ENCODE data around the gene PANX2. TPM values are rescaled to one million over a fixed set of nuclear protein-coding genes. Genes with fewer than 3 reads are reported as not detected.
A peak's percentile ranks its signal among the peaks of the same experiment; 100 is the strongest.

Gene PANX2
- total RNA-seq, 4 donors from 2014 or later: 1.3 to 1.8 (median 1.6) TPM

GRCh38 chr22:50217543-50218152 lies 47.1 kb downstream of the PANX2 start:
- DNase-seq (ENCODE audit: low spot score) (no peak), ATAC-seq (ENCODE audit: low FRiP score) (no peak)
- TF ChIP-seq CTCF (IDR thresholded peaks at IDR 0.05): no peak

DNA sequence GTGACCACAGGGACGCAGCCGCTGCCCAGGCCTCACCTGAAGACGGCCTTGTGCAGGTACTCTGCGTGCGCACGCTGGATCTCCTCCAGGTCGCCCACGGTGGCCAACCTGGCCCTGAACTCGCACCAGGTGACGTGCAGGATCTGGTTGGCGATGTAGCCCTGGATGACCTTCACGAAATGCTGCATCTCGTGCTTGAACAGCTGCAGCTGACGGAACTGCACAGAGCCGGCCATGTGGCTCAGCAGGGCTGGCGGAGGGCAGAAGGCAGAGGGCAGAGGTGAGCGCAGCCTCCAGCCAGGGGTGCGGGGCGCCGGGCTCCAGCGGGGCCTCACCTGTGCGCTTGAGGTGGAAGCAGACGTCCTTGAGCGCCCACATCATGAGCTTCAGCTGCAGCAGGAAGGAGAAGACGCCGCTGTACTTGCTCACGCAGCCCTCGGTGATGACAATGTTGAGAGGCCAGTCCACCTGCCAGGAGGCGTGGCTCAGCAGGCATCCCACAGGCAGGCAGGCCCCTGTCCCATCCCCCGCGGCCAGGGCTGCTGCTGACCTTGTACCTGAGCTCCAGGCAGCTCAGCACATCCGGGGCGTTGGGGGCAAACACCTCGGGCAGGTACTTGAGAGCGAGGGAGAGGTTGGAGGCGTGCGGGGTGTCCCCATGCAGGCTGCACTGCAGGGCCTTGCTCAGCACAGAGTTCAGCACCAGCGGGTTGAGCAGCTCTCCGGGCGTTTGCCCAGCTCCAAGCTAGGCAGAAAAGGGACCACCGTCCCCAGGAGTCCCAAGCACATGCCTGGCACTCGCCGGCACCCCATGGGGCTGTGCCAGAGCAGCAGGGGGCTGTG lies 47.8 kb downstream of the PANX2 start:
- ATAC-seq (ENCODE audit: low FRiP score): no peak
- DNase-seq (ENCODE audit: low spot score): no peak
- no peak for TF ChIP-seq CTCF (IDR thresholded peaks at IDR 0.05)

DNA sequence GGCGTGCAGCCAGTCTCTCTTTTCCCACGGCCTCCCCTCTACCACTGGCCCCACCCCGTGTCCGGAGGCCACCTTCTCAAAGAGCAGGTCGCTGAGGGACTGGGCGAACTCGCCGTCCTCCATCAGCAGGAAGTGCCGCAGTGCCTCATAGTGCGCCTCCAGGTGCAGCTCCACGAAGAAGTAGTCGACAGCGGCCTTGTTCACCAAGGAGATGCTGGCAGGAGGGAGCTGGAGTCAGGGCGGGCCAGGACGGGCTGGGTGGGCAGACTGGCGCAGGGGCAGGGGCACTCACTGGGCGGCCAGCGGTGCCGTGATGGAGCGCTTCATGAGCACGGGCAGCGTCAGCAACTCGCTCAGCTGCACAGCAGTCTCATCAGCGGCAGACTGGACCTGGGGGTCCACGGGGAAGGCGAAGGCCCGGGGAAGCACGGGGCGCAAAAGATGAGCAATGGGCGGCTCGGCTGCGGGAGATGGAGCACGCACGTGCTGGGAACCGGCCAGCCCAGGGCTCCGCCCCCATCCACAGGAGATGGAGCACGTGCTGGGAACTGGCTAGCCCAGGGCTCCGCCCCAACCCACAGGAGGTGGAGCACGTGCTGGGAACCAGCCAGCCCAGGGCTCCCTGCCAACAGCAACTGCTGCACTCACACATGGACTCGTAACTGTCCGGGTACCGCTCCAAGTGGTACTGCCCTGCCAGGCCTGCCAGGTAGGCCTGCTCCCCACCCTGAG lies 48.6 kb downstream of the PANX2 start:
- DNase-seq (ENCODE audit: low spot score): peak; percentile 51
- ATAC-seq (ENCODE audit: low FRiP score): peak; percentile 82

GRCh38 chr22:50219800-50220602 lies 49.5 kb downstream of the PANX2 start:
- DNase-seq (ENCODE audit: low spot score) (no peak), ATAC-seq (ENCODE audit: low FRiP score) (no peak)
- no peak for TF ChIP-seq CTCF (IDR thresholded peaks at IDR 0.05)

More for the DNA sequence above, 48.6 kb downstream of the PANX2 start:
- TF ChIP-seq CTCF (IDR thresholded peaks at IDR 0.05): no peak

- TF ChIP-seq CTCF (IDR thresholded peaks at IDR 0.05): no peak
- DNase-seq (ENCODE audit: low spot score): no peak
- ATAC-seq (ENCODE audit: low FRiP score): no peak
These were observed 50.3 kb downstream of the PANX2 start for GRCh38 chr22:50220603-50221409.
